HEK293 (cell line): ENCODE results near the gene UBE2G1.

Experiments used
- BCL11A ChIP-seq: fragments of 450-650 bp; formaldehyde crosslinking; IDR thresholded peaks from 2 replicates; pipeline ENCODE4 v1.5.1; 2016; ENCODE audit warnings: low read depth, missing biosample characterization, missing genetic modification characterization
- GFI1B ChIP-seq: fragments of 450-650 bp; formaldehyde crosslinking; IDR thresholded peaks from 2 replicates; pipeline ENCODE4 v1.5.1; 2016; ENCODE audit warnings: missing biosample characterization, missing genetic modification characterization
- GLIS1 ChIP-seq: fragments of 450-650 bp; formaldehyde crosslinking; IDR thresholded peaks from 2 replicates; pipeline ENCODE4 v1.5.1; 2016; ENCODE audit warnings: missing biosample characterization, missing genetic modification characterization
- INSM2 ChIP-seq: fragments of 450-650 bp; formaldehyde crosslinking; IDR thresholded peaks from 2 replicates; pipeline ENCODE4 v1.5.1; 2016; ENCODE audit warnings: missing biosample characterization, missing genetic modification characterization
- SALL2 ChIP-seq: fragments of 450-650 bp; formaldehyde crosslinking; IDR thresholded peaks from 2 replicates; pipeline ENCODE4 v1.5.0; 2017; ENCODE audit warnings: missing biosample characterization, mild to moderate bottlenecking, missing genetic modification characterization, borderline replicate concordance
- SCRT1 ChIP-seq: fragments of 450-650 bp; formaldehyde crosslinking; IDR thresholded peaks from 2 replicates; pipeline ENCODE4 v1.5.1; 2016; ENCODE audit warnings: missing biosample characterization, missing genetic modification characterization, borderline replicate concordance
- SP3 ChIP-seq: fragments of 450-650 bp; formaldehyde crosslinking; IDR thresholded peaks from 2 replicates; pipeline ENCODE4 v1.5.1; 2016; ENCODE audit warnings: missing biosample characterization, missing genetic modification characterization
- WT1 ChIP-seq: fragments of 450-650 bp; formaldehyde crosslinking; IDR thresholded peaks from 2 replicates; pipeline ENCODE4 v1.5.1; 2016; ENCODE audit warnings: missing biosample characterization, missing genetic modification characterization
- YY2 ChIP-seq: fragments of 450-650 bp; formaldehyde crosslinking; IDR thresholded peaks from 2 replicates; pipeline ENCODE4 v1.5.1; 2016; ENCODE audit warnings: missing biosample characterization, missing genetic modification characterization
- ZBTB1 ChIP-seq: fragments of 450-650 bp; formaldehyde crosslinking; IDR thresholded peaks from 2 replicates; pipeline ENCODE4 v1.5.1; 2016; ENCODE audit warnings: missing biosample characterization, missing genetic modification characterization
- ZBTB48 ChIP-seq: fragments of 450-650 bp; formaldehyde crosslinking; IDR thresholded peaks from 2 replicates; pipeline ENCODE4 v1.5.1; 2016; ENCODE audit warnings: missing biosample characterization, missing genetic modification characterization
- ZBTB7A ChIP-seq: fragments of 450-650 bp; formaldehyde crosslinking; IDR thresholded peaks from 2 replicates; pipeline ENCODE4 v1.5.1; 2016; ENCODE audit warnings: low read depth, missing biosample characterization, missing genetic modification characterization
- ZNF140 ChIP-seq: fragments of 450-650 bp; formaldehyde crosslinking; IDR thresholded peaks from 2 replicates; pipeline ENCODE4 v1.5.1; 2016; ENCODE audit warnings: missing biosample characterization, missing genetic modification characterization
- ZNF146 ChIP-seq: fragments of 450-650 bp; formaldehyde crosslinking; IDR thresholded peaks from 2 replicates; pipeline ENCODE4 v1.5.1; 2016; ENCODE audit warnings: missing biosample characterization, missing genetic modification characterization
- ZNF16 ChIP-seq: fragments of 450-650 bp; formaldehyde crosslinking; IDR thresholded peaks from 2 replicates; pipeline ENCODE4 v1.5.1; 2016; ENCODE audit warnings: low read depth, missing biosample characterization, missing genetic modification characterization
- ZNF223 ChIP-seq: fragments of 450-650 bp; formaldehyde crosslinking; IDR thresholded peaks from 2 replicates; pipeline ENCODE4 v1.5.1; 2016; ENCODE audit warnings: missing biosample characterization, missing genetic modification characterization
- ZNF23 ChIP-seq: fragments of 450-650 bp; formaldehyde crosslinking; IDR thresholded peaks from 2 replicates; pipeline ENCODE4 v1.5.1; 2016; ENCODE audit warnings: missing biosample characterization, missing genetic modification characterization, borderline replicate concordance
- ZNF24 ChIP-seq: fragments of 450-650 bp; formaldehyde crosslinking; IDR thresholded peaks from 2 replicates; pipeline ENCODE4 v1.5.1; 2016; ENCODE audit warnings: missing biosample characterization, missing genetic modification characterization
- ZNF248 ChIP-seq: fragments of 450-650 bp; formaldehyde crosslinking; IDR thresholded peaks from 2 replicates; pipeline ENCODE4 v1.5.1; 2017; ENCODE audit warnings: missing biosample characterization, missing genetic modification characterization
- ZNF266 ChIP-seq: fragments of 450-650 bp; formaldehyde crosslinking; IDR thresholded peaks from 2 replicates; pipeline ENCODE4 v1.5.1; 2016; ENCODE audit warnings: missing biosample characterization, missing genetic modification characterization, low read depth
- ZNF302 ChIP-seq: fragments of 450-650 bp; formaldehyde crosslinking; IDR thresholded peaks from 2 replicates; pipeline ENCODE4 v1.5.1; 2016; ENCODE audit warnings: missing biosample characterization, missing genetic modification characterization, low read depth
- ZNF48 ChIP-seq: fragments of 450-650 bp; formaldehyde crosslinking; IDR thresholded peaks from 2 replicates; pipeline ENCODE4 v1.5.1; 2016; ENCODE audit warnings: missing biosample characterization, missing genetic modification characterization
- ZNF514 ChIP-seq: fragments of 450-650 bp; formaldehyde crosslinking; IDR thresholded peaks from 2 replicates; pipeline ENCODE4 v1.5.1; 2016; ENCODE audit warnings: missing biosample characterization, missing genetic modification characterization
- ZNF548 ChIP-seq: fragments of 450-650 bp; formaldehyde crosslinking; IDR thresholded peaks from 2 replicates; pipeline ENCODE4 v1.5.1; 2016; ENCODE audit warnings: missing biosample characterization, missing genetic modification characterization
- ZNF561 ChIP-seq: fragments of 450-650 bp; IDR thresholded peaks from 2 replicates; pipeline ENCODE4 v1.5.1; 2018; ENCODE audit warnings: missing biosample characterization, missing genetic modification characterization, borderline replicate concordance
- ZNF610 ChIP-seq: fragments of 450-650 bp; formaldehyde crosslinking; IDR thresholded peaks from 2 replicates; pipeline ENCODE4 v1.5.1; 2016; ENCODE audit warnings: missing biosample characterization, missing genetic modification characterization, borderline replicate concordance
- ZNF629 ChIP-seq: fragments of 450-650 bp; formaldehyde crosslinking; IDR thresholded peaks from 2 replicates; pipeline ENCODE4 v1.5.1; 2017; ENCODE audit warnings: missing biosample characterization, missing genetic modification characterization
- ZNF654 ChIP-seq: fragments of 450-650 bp; formaldehyde crosslinking; IDR thresholded peaks from 2 replicates; pipeline ENCODE4 v1.5.1; 2016; ENCODE audit warnings: low read depth, missing biosample characterization, missing genetic modification characterization
- ZNF768 ChIP-seq: fragments of 450-650 bp; formaldehyde crosslinking; IDR thresholded peaks from 2 replicates; pipeline ENCODE4 v1.5.1; 2018; ENCODE audit warnings: missing biosample characterization, mild to moderate bottlenecking, missing genetic modification characterization
- ZNF776 ChIP-seq: fragments of 450-650 bp; formaldehyde crosslinking; IDR thresholded peaks from 2 replicates; pipeline ENCODE4 v1.5.0; 2017; ENCODE audit warnings: missing biosample characterization, missing genetic modification characterization, borderline replicate concordance
- ZNF777 ChIP-seq: fragments of 450-650 bp; formaldehyde crosslinking; IDR thresholded peaks from 2 replicates; pipeline ENCODE4 v1.5.1; 2017; ENCODE audit warnings: missing biosample characterization, missing genetic modification characterization, borderline replicate concordance
- ZNF830 ChIP-seq: fragments of 450-650 bp; IDR thresholded peaks from 2 replicates; pipeline ENCODE4 v1.5.0; 2018; ENCODE audit warnings: missing biosample characterization, missing genetic modification characterization, low read depth, mild to moderate bottlenecking, moderate library complexity
- ZNF843 ChIP-seq: fragments of 450-650 bp; formaldehyde crosslinking; IDR thresholded peaks from 2 replicates; pipeline ENCODE4 v1.5.1; 2016; ENCODE audit warnings: missing biosample characterization, missing genetic modification characterization
- TF ChIP-seq, protein P1 (sequence below): fragments of 450-650 bp; formaldehyde crosslinking; IDR thresholded peaks from 2 replicates; pipeline ENCODE4 v1.5.1; 2017; ENCODE audit warnings: missing biosample characterization, missing genetic modification characterization
- TF ChIP-seq, protein P2 (sequence below): fragments of 450-650 bp; formaldehyde crosslinking; IDR thresholded peaks from 2 replicates; pipeline ENCODE4 v1.5.1; 2016; ENCODE audit warnings: missing biosample characterization, missing genetic modification characterization
- TF ChIP-seq, protein P3 (sequence below): fragments of 450-650 bp; formaldehyde crosslinking; IDR thresholded peaks from 2 replicates; pipeline ENCODE4 v1.5.1; 2016; ENCODE audit warnings: missing biosample characterization, missing genetic modification characterization

UBE2G1 gene

GRCh38 chr17:4263282-4264215 lies 102.9 kb downstream of the UBE2G1 start, which contains the start of gene ANKFY1 (continued):
- TF ChIP-seq ZNF830 (tag by site-specific recombination) (no peak), INSM2 (peak; percentile 15; the same call in 1 of the 2 replicates), ZNF16 (tag by site-specific recombination) (no peak), ZNF24 (peak; percentile 38; the same call in 1 of the 2 replicates), SALL2 (tag by site-specific recombination) (no peak), ZBTB7A (tag by site-specific recombination) (no peak), ZBTB1 (no peak), BCL11A (tag by site-specific recombination) (no peak), ZNF610 (0 out of 2 replicates have a peak, but pooled peaks have one; percentile 11), ZNF776 (no peak), ZNF514 (tag by site-specific recombination) (no peak), ZNF548 (tag by site-specific recombination) (no peak), WT1 (tag by site-specific recombination) (peak; percentile 3; the same call in 1 of the 2 replicates), ZNF561 (tag by site-specific recombination) (peak; percentile 49; the same call in 1 of the 2 replicates), ZNF248 (tag by site-specific recombination) (no peak), GFI1B (no peak), ZNF146 (no peak), ZNF777 (tag by site-specific recombination) (no peak), ZNF629 (tag by site-specific recombination) (peak; percentile 43; the same call in 1 of the 2 replicates), SP3 (tag by site-specific recombination) (peak; percentile 93), GLIS1 (peak; percentile 55; the same call in 1 of the 2 replicates), ZNF48 (no peak), ZNF23 (no peak), ZBTB48 (tag by site-specific recombination) (no peak), ZNF223 (tag by site-specific recombination) (no peak), ZNF768 (tag by site-specific recombination) (no peak), ZNF654 (tag by site-specific recombination) (no peak), YY2 (tag by site-specific recombination) (peak; percentile 93), SCRT1 (tag by site-specific recombination) (no peak), ZNF266 (tag by site-specific recombination) (no peak), ZNF140 (no peak), ZNF843 (peak; percentile 32; the same call in 1 of the 2 replicates), ZNF302 (tag by site-specific recombination) (no peak)
- TF ChIP-seq, protein P1, sequence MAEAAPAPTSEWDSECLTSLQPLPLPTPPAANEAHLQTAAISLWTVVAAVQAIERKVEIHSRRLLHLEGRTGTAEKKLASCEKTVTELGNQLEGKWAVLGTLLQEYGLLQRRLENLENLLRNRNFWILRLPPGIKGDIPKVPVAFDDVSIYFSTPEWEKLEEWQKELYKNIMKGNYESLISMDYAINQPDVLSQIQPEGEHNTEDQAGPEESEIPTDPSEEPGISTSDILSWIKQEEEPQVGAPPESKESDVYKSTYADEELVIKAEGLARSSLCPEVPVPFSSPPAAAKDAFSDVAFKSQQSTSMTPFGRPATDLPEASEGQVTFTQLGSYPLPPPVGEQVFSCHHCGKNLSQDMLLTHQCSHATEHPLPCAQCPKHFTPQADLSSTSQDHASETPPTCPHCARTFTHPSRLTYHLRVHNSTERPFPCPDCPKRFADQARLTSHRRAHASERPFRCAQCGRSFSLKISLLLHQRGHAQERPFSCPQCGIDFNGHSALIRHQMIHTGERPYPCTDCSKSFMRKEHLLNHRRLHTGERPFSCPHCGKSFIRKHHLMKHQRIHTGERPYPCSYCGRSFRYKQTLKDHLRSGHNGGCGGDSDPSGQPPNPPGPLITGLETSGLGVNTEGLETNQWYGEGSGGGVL (tag by site-specific recombination), result peak; percentile 78
- TF ChIP-seq, protein P2, sequence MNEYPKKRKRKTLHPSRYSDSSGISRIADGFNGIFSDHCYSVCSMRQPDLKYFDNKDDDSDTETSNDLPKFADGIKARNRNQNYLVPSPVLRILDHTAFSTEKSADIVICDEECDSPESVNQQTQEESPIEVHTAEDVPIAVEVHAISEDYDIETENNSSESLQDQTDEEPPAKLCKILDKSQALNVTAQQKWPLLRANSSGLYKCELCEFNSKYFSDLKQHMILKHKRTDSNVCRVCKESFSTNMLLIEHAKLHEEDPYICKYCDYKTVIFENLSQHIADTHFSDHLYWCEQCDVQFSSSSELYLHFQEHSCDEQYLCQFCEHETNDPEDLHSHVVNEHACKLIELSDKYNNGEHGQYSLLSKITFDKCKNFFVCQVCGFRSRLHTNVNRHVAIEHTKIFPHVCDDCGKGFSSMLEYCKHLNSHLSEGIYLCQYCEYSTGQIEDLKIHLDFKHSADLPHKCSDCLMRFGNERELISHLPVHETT (tag by site-specific recombination), result no peak
- TF ChIP-seq, protein P3, sequence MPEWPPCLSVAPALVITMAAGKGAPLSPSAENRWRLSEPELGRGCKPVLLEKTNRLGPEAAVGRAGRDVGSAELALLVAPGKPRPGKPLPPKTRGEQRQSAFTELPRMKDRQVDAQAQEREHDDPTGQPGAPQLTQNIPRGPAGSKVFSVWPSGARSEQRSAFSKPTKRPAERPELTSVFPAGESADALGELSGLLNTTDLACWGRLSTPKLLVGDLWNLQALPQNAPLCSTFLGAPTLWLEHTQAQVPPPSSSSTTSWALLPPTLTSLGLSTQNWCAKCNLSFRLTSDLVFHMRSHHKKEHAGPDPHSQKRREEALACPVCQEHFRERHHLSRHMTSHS (tag by site-specific recombination), result no peak
